DND-41 (cell line): Measurements from ENCODE around the gene CHST3.

Source experiments
- EZH2 ChIP-seq: IDR thresholded peaks from 3 replicates; pipeline ENCODE4 v1.6.1; 2012; ENCODE audit warnings: borderline replicate concordance, low read depth, mild to moderate bottlenecking, moderate library complexity, low read length, inconsistent platforms; ENCODE audit not compliant: severe bottlenecking
- TF ChIP-seq, protein P1 (sequence below): IDR thresholded peaks from 2 replicates; pipeline ENCODE4 v1.5.1; 2012; ENCODE audit warnings: borderline replicate concordance, low read length, moderate library complexity, mild to moderate bottlenecking; ENCODE audit not compliant: poor library complexity, severe bottlenecking; ENCODE audit errors: extremely low read depth

DNA sequence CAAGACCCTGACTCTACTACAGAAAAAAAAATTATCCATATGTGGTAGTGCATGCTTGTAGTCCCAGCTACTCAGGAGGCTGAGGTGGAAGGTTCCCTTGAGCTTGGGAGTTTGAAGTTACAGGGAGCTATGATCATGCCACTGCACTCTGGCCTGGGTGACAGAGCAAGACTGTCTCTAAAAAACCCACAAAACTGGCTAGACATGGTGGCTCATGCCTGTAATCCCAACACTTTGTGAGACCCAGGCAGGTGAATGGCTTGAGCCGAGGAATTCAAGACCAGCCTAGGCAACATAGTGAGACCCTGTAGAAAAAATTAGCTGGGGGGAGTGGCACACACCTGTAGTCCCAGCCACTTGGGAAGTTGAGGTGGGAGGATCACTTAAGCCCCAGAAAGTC lies 32.9 kb upstream of the CHST3 start:
- TF ChIP-seq, protein P1, sequence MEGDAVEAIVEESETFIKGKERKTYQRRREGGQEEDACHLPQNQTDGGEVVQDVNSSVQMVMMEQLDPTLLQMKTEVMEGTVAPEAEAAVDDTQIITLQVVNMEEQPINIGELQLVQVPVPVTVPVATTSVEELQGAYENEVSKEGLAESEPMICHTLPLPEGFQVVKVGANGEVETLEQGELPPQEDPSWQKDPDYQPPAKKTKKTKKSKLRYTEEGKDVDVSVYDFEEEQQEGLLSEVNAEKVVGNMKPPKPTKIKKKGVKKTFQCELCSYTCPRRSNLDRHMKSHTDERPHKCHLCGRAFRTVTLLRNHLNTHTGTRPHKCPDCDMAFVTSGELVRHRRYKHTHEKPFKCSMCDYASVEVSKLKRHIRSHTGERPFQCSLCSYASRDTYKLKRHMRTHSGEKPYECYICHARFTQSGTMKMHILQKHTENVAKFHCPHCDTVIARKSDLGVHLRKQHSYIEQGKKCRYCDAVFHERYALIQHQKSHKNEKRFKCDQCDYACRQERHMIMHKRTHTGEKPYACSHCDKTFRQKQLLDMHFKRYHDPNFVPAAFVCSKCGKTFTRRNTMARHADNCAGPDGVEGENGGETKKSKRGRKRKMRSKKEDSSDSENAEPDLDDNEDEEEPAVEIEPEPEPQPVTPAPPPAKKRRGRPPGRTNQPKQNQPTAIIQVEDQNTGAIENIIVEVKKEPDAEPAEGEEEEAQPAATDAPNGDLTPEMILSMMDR = no peak
- no peak for TF ChIP-seq EZH2
